Subcutaneous adipose tissue (tissue), 4 donors: Measurements from ENCODE around the gene LSM12. TPM values are rescaled to one million over a fixed set of nuclear protein-coding genes. Genes with fewer than 3 reads are reported as not detected.

Experiments used
- CTCF ChIP-seq: fragments of 450-650 bp; IDR thresholded peaks from one replicate; pipeline ENCODE4 v1.5.1; 2016; ENCODE audit warnings: low read depth, mild to moderate bottlenecking, control low read depth, antibody characterized with exemption, moderate library complexity
- total RNA-seq, 4 donors: library from RNA; depleted of rRNA; stranded (reverse); fragments of >200 nt; gene quantifications; one replicate each; pipeline ENCODE4 v1.1.0, GENCODE V29; 2016

LSM12 gene
- total RNA-seq, 4 donors from 2014 or later: 26.2 to 57.2 (median 29.1) TPM

- TF ChIP-seq CTCF: no peak
Observed at GRCh38 chr17:44011876-44012275, 54.6 kb downstream of the LSM12 start.

- TF ChIP-seq CTCF: no peak
Observed at GRCh38 chr17:44010966-44011647, 55.4 kb downstream of the LSM12 start.

GRCh38 chr17:44008205-44008909 is 58.1 kb downstream of the LSM12 start:
- no peak for TF ChIP-seq CTCF

GRCh38 chr17:44007346-44008204 is 58.9 kb downstream of the LSM12 start:
- TF ChIP-seq CTCF: no peak

GRCh38 chr17:44006598-44007345 is 59.7 kb downstream of the LSM12 start:
- TF ChIP-seq CTCF: no peak

- TF ChIP-seq CTCF: no peak
Observed at GRCh38 chr17:44006272-44006597, 60.2 kb downstream of the LSM12 start.
